ENCODE measurements around the gene DCHS2.

DNA sequence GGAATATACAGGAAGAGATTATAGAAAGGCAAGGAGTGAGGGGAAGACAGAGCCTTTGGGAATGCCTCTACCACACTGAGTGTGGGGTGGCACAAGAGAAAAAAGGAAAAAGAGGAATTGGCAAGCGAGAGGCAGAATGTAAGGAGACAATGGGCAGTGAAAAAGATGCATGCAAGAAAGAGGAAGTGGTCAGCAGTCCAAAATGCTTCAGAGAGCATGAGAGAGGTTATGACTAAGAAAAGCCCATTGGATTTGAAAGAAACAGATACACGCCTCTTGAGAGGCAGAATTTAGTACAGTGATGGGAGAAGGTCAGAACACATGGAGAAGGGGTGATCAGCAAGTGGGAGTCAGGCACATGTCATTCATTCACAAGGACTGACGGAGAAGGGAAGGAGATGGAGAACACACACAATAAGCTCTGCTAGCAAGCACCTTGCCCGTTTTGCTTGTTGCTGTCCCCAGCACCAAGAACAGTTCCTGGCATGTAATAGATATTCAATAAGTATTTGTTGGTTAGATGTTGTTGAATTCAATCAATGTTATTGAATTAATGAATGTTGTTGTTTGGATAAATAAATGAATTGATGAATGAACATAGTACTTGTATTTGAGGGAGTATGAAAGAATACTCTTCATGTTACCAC, 6.3 kb downstream of the DCHS2 start:
- TF ChIP-seq KAT2A (conservative IDR thresholded peaks at IDR 0.05; ENCODE audit: control insufficient read depth, low read depth, low read length) (no peak), SIN3A (IDR thresholded peaks at IDR 0.05; ENCODE audit: low read depth, low read length) (no peak), MLLT1 (IDR thresholded peaks at IDR 0.05) (no peak), ESRRA (IDR thresholded peaks at IDR 0.05; ENCODE audit: low read length) (no peak)
- TF ChIP-seq, protein P1, sequence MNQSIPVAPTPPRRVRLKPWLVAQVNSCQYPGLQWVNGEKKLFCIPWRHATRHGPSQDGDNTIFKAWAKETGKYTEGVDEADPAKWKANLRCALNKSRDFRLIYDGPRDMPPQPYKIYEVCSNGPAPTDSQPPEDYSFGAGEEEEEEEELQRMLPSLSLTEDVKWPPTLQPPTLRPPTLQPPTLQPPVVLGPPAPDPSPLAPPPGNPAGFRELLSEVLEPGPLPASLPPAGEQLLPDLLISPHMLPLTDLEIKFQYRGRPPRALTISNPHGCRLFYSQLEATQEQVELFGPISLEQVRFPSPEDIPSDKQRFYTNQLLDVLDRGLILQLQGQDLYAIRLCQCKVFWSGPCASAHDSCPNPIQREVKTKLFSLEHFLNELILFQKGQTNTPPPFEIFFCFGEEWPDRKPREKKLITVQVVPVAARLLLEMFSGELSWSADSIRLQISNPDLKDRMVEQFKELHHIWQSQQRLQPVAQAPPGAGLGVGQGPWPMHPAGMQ (IDR thresholded peaks at IDR 0.05; ENCODE audit: borderline replicate concordance) = no peak
- TF ChIP-seq, protein P2, sequence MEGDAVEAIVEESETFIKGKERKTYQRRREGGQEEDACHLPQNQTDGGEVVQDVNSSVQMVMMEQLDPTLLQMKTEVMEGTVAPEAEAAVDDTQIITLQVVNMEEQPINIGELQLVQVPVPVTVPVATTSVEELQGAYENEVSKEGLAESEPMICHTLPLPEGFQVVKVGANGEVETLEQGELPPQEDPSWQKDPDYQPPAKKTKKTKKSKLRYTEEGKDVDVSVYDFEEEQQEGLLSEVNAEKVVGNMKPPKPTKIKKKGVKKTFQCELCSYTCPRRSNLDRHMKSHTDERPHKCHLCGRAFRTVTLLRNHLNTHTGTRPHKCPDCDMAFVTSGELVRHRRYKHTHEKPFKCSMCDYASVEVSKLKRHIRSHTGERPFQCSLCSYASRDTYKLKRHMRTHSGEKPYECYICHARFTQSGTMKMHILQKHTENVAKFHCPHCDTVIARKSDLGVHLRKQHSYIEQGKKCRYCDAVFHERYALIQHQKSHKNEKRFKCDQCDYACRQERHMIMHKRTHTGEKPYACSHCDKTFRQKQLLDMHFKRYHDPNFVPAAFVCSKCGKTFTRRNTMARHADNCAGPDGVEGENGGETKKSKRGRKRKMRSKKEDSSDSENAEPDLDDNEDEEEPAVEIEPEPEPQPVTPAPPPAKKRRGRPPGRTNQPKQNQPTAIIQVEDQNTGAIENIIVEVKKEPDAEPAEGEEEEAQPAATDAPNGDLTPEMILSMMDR (IDR thresholded peaks at IDR 0.05 in 2 of 3, conservative IDR thresholded peaks at IDR 0.05 in 1 of 3; ENCODE audit: control insufficient read depth in 2 of 3, extremely low read depth in 1 of 3, insufficient read depth in 1 of 3, low read depth in 3 of 3, low read length in 3 of 3) = no peak

All from GM12878 (cell line).